Measurements from ENCODE around the gene GPBAR1. TPM values are rescaled to one million over a fixed set of nuclear protein-coding genes. Genes with fewer than 3 reads are reported as not detected.

GPBAR1 gene
- polyA plus RNA-seq, 3 donors = 26.0 to 181 (median 143) TPM

GRCh38 chr2:218221000-218221399, 39.8 kb upstream of the GPBAR1 start:
- H3K27ac Mint-ChIP-seq = peak overlapping the region in 5 of 7 donors; percentile 64 to 96 (median 88)
- Histone ChIP-seq H3K36me3 (replicated peaks in 1 of 2; ENCODE audit: control insufficient read depth in 1 of 2, insufficient read depth in 2 of 2, low read length in 2 of 2) (peaks cover 35 to 58% of the 10 kb centered on the region in 2 donors), H4K20me1 (ENCODE audit: insufficient read depth, low read length) (peaks cover 89% of the 10 kb centered on the region), H3K27ac (ENCODE audit: low read depth in 1 of 2, low read length in 2 of 2) (peak overlapping the region in 1 of 2 donors; percentile 97), H3K4me2 (replicated peaks; ENCODE audit: extremely low read depth, low read length, poor library complexity, severe bottlenecking) (peak overlapping the region; percentile 93), H3K4me1 (ENCODE audit: control insufficient read depth in 1 of 2, insufficient read depth in 2 of 2, low read length in 2 of 2) (peaks cover 74 to 89% of the 10 kb centered on the region in 2 donors), H3K27me3 (ENCODE audit: control insufficient read depth in 2 of 2, insufficient read depth in 2 of 2, low read length in 2 of 2) (no peaks in the 10 kb centered on the region), H3K9ac (ENCODE audit: insufficient read depth, low read length, poor library complexity, severe bottlenecking) (no peak overlapping the region), H2AFZ (ENCODE audit: insufficient read depth, low read depth, low read length, poor library complexity, severe bottlenecking) (no peak overlapping the region), H3K4me3 (replicated peaks in 1 of 3; ENCODE audit: low read depth in 2 of 3, low read length in 3 of 3) (peak overlapping the region in 1 of 3 experiments; percentile 99), H3K79me2 (ENCODE audit: insufficient read depth, low read length) (peaks cover 99% of the 10 kb centered on the region), H3K9me3 (replicated peaks in 1 of 2; ENCODE audit: control insufficient read depth in 1 of 2, insufficient read depth in 1 of 2, low read length in 2 of 2) (no peaks in the 10 kb centered on the region)
- H3K9me3 Mint-ChIP-seq = no peaks in the 10 kb centered on the region
- peak in 2 of 3 donors; percentile 28 to 52 for DNase-seq
- H3K27me3 Mint-ChIP-seq (ENCODE audit: low read depth in 3 of 3) = no peaks in the 10 kb centered on the region
- H3K36me3 Mint-ChIP-seq = peaks cover 51 to 53% of the 10 kb centered on the region in 2 donors
- no CpG with 5 or more reads among the region's 5 CpGs for WGBS (ENCODE audit: insufficient coverage)
- H3K4me3 Mint-ChIP-seq = peak overlapping the region; percentile 56 to 95
- TF ChIP-seq CTCF (IDR thresholded peaks at IDR 0.05) = no peak
- peaks cover 76% of the 10 kb centered on the region for H3K4me1 Mint-ChIP-seq
- intact Hi-C loops (cut with micrococcal nuclease) = loop anchor here in 1 of 2 donors (5.0 kb wide), 1 partner anchor 41 kb away; the partner anchor contains the start of gene GPBAR1

GRCh38 chr2:218223046-218223445, 37.8 kb upstream of the GPBAR1 start:
- no peak for TF ChIP-seq CTCF (IDR thresholded peaks at IDR 0.05)
- Histone ChIP-seq H3K4me2 (replicated peaks; ENCODE audit: extremely low read depth, low read length, poor library complexity, severe bottlenecking) (peak overlapping the region; percentile 43), H3K9me3 (replicated peaks in 1 of 2; ENCODE audit: control insufficient read depth in 1 of 2, insufficient read depth in 1 of 2, low read length in 2 of 2) (no peaks in the 10 kb centered on the region), H3K4me1 (ENCODE audit: control insufficient read depth in 1 of 2, insufficient read depth in 2 of 2, low read length in 2 of 2) (peaks cover 82 to 98% of the 10 kb centered on the region in 2 donors), H3K27me3 (ENCODE audit: control insufficient read depth in 2 of 2, insufficient read depth in 2 of 2, low read length in 2 of 2) (no peaks in the 10 kb centered on the region), H3K27ac (ENCODE audit: low read depth in 1 of 2, low read length in 2 of 2) (peak overlapping the region in 1 of 2 donors; percentile 73), H3K9ac (ENCODE audit: insufficient read depth, low read length, poor library complexity, severe bottlenecking) (no peak overlapping the region), H3K4me3 (replicated peaks in 1 of 3; ENCODE audit: low read depth in 2 of 3, low read length in 3 of 3) (peak overlapping the region in 1 of 3 experiments; percentile 30), H3K36me3 (replicated peaks in 1 of 2; ENCODE audit: control insufficient read depth in 1 of 2, insufficient read depth in 2 of 2, low read length in 2 of 2) (peaks cover 53 to 78% of the 10 kb centered on the region in 2 donors), H4K20me1 (ENCODE audit: insufficient read depth, low read length) (peaks cover 100% of the 10 kb centered on the region), H2AFZ (ENCODE audit: insufficient read depth, low read depth, low read length, poor library complexity, severe bottlenecking) (no peak overlapping the region), H3K79me2 (ENCODE audit: insufficient read depth, low read length) (peaks cover 100% of the 10 kb centered on the region)
- Mint-ChIP-seq H3K27ac (peak overlapping the region; percentile 6 to 80 (median 67)), H3K9me3 (no peaks in the 10 kb centered on the region), H3K4me1 (peaks cover 87% of the 10 kb centered on the region), H3K27me3 (ENCODE audit: low read depth in 3 of 3) (no peaks in the 10 kb centered on the region), H3K36me3 (peaks cover 68 to 73% of the 10 kb centered on the region in 2 donors), H3K4me3 (no peak overlapping the region)
- intact Hi-C loops (cut with micrococcal nuclease) = loop anchor here in 1 of 2 donors (5.0 kb wide), 1 partner anchor 39 kb away; the partner anchor contains the start of gene GPBAR1
- WGBS (ENCODE audit: insufficient coverage) = 14% methylated on average over 1 of the region's 5 CpGs
- DNase-seq = peak; percentile 21 to 51 (median 40)
